ENCODE results near the gene SERPINI1. TPM values are rescaled to one million over a fixed set of nuclear protein-coding genes. Genes with fewer than 3 reads are reported as not detected.

SERPINI1 gene
- total RNA-seq, 1 donor from 2014 or later, result 1.9 TPM

DNA sequence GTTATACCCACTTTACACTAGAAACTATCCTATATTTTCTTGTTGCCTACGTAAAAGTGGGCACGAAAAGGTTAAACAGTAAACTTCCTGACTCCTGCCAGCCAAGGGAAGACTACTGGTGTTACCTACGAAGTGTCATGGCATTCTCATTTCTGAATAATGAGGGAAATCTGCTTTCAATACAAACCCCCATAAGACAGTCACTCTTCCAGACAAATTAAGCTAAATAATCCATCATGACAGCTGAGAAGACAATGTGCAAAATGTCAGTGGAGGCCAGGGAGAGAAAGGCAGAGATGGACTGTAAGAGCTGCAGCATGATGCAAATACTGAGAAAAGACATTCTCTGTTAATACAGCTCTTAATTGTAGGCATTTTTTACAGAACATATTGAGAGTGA is 136.5 kb downstream of the SERPINI1 start:
- no peak for DNase-seq (ENCODE audit: low read depth)
- TF ChIP-seq, protein P1, sequence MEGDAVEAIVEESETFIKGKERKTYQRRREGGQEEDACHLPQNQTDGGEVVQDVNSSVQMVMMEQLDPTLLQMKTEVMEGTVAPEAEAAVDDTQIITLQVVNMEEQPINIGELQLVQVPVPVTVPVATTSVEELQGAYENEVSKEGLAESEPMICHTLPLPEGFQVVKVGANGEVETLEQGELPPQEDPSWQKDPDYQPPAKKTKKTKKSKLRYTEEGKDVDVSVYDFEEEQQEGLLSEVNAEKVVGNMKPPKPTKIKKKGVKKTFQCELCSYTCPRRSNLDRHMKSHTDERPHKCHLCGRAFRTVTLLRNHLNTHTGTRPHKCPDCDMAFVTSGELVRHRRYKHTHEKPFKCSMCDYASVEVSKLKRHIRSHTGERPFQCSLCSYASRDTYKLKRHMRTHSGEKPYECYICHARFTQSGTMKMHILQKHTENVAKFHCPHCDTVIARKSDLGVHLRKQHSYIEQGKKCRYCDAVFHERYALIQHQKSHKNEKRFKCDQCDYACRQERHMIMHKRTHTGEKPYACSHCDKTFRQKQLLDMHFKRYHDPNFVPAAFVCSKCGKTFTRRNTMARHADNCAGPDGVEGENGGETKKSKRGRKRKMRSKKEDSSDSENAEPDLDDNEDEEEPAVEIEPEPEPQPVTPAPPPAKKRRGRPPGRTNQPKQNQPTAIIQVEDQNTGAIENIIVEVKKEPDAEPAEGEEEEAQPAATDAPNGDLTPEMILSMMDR (IDR thresholded peaks at IDR 0.05; ENCODE audit: insufficient read depth, low read length, poor library complexity, severe bottlenecking), result no peak
- no peaks in the 10 kb centered on the region for H3K27me3 ChIP-seq (ENCODE audit: control insufficient read depth, insufficient read depth, low read length)
- H3K4me3 ChIP-seq (ENCODE audit: low read depth, low read length), result no peak overlapping the region
- no peaks in the 10 kb centered on the region for H3K36me3 ChIP-seq (ENCODE audit: control insufficient read depth, insufficient read depth, low read length)

DNA sequence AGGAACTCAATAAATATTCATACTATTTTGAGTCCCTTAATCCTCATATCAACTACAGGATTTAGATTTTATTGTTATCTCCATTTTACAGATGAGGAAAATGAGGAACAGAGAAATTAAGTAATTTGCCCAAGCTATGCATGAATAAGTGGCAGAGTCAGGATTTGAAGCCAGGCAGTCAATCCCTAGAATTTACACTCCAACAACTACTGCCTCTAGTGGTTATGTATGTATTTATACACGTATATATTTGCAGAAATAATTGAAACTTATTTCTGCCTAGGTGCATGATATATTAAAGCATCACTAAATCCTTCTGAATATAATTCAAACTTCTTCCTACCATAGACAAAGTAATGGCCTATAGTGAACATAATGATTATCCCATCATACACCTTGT is 137.4 kb downstream of the SERPINI1 start:
- TF ChIP-seq, protein P1 (IDR thresholded peaks at IDR 0.05; ENCODE audit: insufficient read depth, low read length, poor library complexity, severe bottlenecking), result no peak
- H3K36me3 ChIP-seq (ENCODE audit: control insufficient read depth, insufficient read depth, low read length), result no peaks in the 10 kb centered on the region
- H3K4me3 ChIP-seq (ENCODE audit: low read depth, low read length), result no peak overlapping the region
- DNase-seq (ENCODE audit: low read depth), result no peak
- no peaks in the 10 kb centered on the region for H3K27me3 ChIP-seq (ENCODE audit: control insufficient read depth, insufficient read depth, low read length)

DNA sequence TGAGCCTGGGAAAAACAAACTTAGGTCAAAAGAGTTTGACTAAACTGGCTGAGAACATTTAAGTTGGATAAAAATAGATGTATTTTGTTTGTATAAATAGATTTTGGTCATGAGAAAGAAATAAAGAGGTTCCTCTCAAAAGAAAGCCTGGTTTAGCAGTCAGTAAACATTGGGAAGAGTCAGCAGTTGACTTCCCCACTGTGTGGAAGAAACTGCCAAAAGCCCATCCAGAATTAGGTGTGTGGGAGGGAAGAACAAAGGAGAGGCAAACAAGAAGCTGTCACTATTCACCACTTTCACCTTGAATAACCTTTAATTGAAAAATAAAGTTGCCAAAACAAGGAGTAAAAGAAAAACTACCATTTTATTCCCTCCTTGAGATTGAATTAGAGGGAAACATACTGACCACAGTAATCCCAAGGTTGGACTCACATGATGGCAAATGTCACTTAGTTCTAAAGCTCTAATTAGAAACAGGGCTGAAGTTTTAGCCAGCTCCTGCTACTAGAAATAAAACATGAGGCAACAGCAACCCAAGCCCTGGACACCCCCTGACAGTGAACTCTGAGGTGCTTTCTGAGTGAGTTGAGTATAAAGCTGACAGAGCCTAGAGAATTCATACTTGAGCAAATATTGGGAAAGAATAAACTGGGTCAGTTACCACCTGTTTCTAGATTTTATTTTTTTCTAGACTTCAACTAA is 139.3 kb downstream of the SERPINI1 start:
- Histone ChIP-seq H3K4me3 (ENCODE audit: low read depth, low read length) (no peak overlapping the region), H3K36me3 (ENCODE audit: control insufficient read depth, insufficient read depth, low read length) (no peaks in the 10 kb centered on the region), H3K27me3 (ENCODE audit: control insufficient read depth, insufficient read depth, low read length) (no peaks in the 10 kb centered on the region)
- TF ChIP-seq, protein P1 (IDR thresholded peaks at IDR 0.05; ENCODE audit: insufficient read depth, low read length, poor library complexity, severe bottlenecking), result no peak
- DNase-seq (ENCODE audit: low read depth), result no peak

Other genes starting within 250 kb of the SERPINI1 start
- not detected in 2 replicates for gene WDR49, start 81.8 kb upstream of the SERPINI1 start, total RNA-seq
- 93.3 and 101 TPM in 2 replicates for gene PDCD10, start 829 bp upstream of the SERPINI1 start, total RNA-seq

All from kidney epithelial cell (primary cell).